ENCODE results near the gene IL21R.

- no peak for TF ChIP-seq PATZ1 (CRISPR knock-in tag; IDR thresholded peaks at IDR 0.05; ENCODE audit: borderline replicate concordance)
- TF ChIP-seq CREB5 (CRISPR knock-in tag; IDR thresholded peaks at IDR 0.05; ENCODE audit: low read depth) = no peak
- no peak for TF ChIP-seq ARNTL (CRISPR knock-in tag; IDR thresholded peaks at IDR 0.05; ENCODE audit: borderline replicate concordance, low read depth)
- no peak for TF ChIP-seq ZC3H10 (CRISPR knock-in tag; IDR thresholded peaks at IDR 0.05)
- no peak for TF ChIP-seq PPARA (CRISPR knock-in tag; IDR thresholded peaks at IDR 0.05; ENCODE audit: borderline replicate concordance)
- no peak for TF ChIP-seq CSRNP3 (CRISPR knock-in tag; IDR thresholded peaks at IDR 0.05)
- TF ChIP-seq ZNF8 (CRISPR knock-in tag; IDR thresholded peaks at IDR 0.05) = no peak
- no peak for TF ChIP-seq ZFP30 (CRISPR knock-in tag; IDR thresholded peaks at IDR 0.05)
These were observed 84.8 kb downstream of the IL21R start for GRCh38 chr16:27486760-27487159.
